GM18858 (cell line): ENCODE results near the gene ZNF688.

Experiments
- ATAC-seq: cut with Tn5 transposase; IDR thresholded peaks from one replicate; pipeline ENCODE4 v1.9.1; 2021; ENCODE audit not compliant: unreplicated experiment

Gene ZNF688

GRCh38 chr16:30521873-30522641 is 49.5 kb downstream of the ZNF688 start:
- ATAC-seq: no peak

- ATAC-seq: no peak
Measured at GRCh38 chr16:30521476-30521872, 50.0 kb downstream of the ZNF688 start.
